Endothelial cell of umbilical vein (primary cell): ENCODE measurements around the gene PDE11A. TPM values are rescaled to one million over a fixed set of nuclear protein-coding genes. Genes with fewer than 3 reads are reported as not detected.

ENCODE experiments used
- BruUV-seq: library from RNA; stranded (reverse); fragments of 400-500 nt; replicated peaks from 2 replicates; lab custom pipeline; 2021; lab: Mats Ljungman, UMichigan
- CTCF ChIA-PET: fragments of 300-600, 350-600 bp; sonication (Branson Sonifier 250); formaldehyde crosslinking; loops from one replicate; lab custom pipeline; 2021; ENCODE audit warnings: antibody characterized with exemption, inconsistent platforms; lab: Charles Lee
- POLR2A ChIA-PET: fragments of 300-600, 350-600 bp; sonication (Branson Sonifier 250); formaldehyde crosslinking; loops from one replicate; lab custom pipeline; 2021; ENCODE audit warnings: antibody characterized with exemption, inconsistent platforms; lab: Charles Lee
- DNase-seq: peaks from one replicate; pipeline ENCODE4 v3.0.0-alpha.2; 2011; ENCODE audit warnings: low read depth, low spot score
- FAIRE-seq: peaks from 2 replicates; lab custom pipeline; 2011; peaks lifted over from hg19 to GRCh38; lab: Jason Lieb, UNC
- H2AFZ ChIP-seq: 2 replicates; pipeline ENCODE4 v1.6.0; 2012; ENCODE audit warnings: low read depth, low read length, control low read depth, inconsistent platforms
- H3K27ac ChIP-seq: 2 replicates; pipeline ENCODE4 v1.5.1; 2011; ENCODE audit warnings: low read depth, mild to moderate bottlenecking, control low read depth, low read length, moderate library complexity; ENCODE audit not compliant: insufficient read depth
- H3K27me3 ChIP-seq, 2 experiments: 2 replicates each; pipeline versions ENCODE4 v1.6.0 to v1.6.1; 2011; ENCODE audit warnings: low read length in 2 of 2, mixed read lengths in 1 of 2; ENCODE audit not compliant: control insufficient read depth in 2 of 2, insufficient read depth in 2 of 2
- H3K36me3 ChIP-seq, 2 experiments: 2 replicates in 1 of 2; 3 replicates in 1 of 2; pipeline ENCODE4 v1.5.1; 2011; ENCODE audit warnings: low read length in 2 of 2, mild to moderate bottlenecking in 1 of 2, moderate library complexity in 1 of 2; ENCODE audit not compliant: control insufficient read depth in 2 of 2, insufficient read depth in 2 of 2; ENCODE audit errors: extremely low read depth in 1 of 2
- H3K4me1 ChIP-seq: 3 replicates; pipeline ENCODE4 v1.5.1; 2011; ENCODE audit warnings: mild to moderate bottlenecking, low read length; ENCODE audit not compliant: control insufficient read depth, insufficient read depth; ENCODE audit errors: extremely low read depth
- H3K4me2 ChIP-seq: 2 replicates; pipeline ENCODE4 v1.6.1; 2011; ENCODE audit warnings: low read length, control low read depth, mixed read lengths; ENCODE audit not compliant: insufficient read depth
- H3K4me3 ChIP-seq, 3 experiments: fragments of 200-600 bp in 1 of 3; sonication (generic), shearing (Covaris generic) in 1 of 3; replicated peaks in 1 of 3; 2 replicates each; pipeline ENCODE4 v1.5.1; 2011 to 2016; ENCODE audit warnings: control low read depth in 3 of 3, low read length in 3 of 3, mild to moderate bottlenecking in 2 of 3, inconsistent platforms in 1 of 3, low read depth in 1 of 3, moderate library complexity in 1 of 3; ENCODE audit not compliant: insufficient read depth in 1 of 3
- H3K79me2 ChIP-seq: 2 replicates; pipeline ENCODE4 v1.6.0; 2012; ENCODE audit warnings: low read length, inconsistent platforms; ENCODE audit not compliant: control insufficient read depth, insufficient read depth
- H3K9ac ChIP-seq: replicated peaks from 2 replicates; pipeline ENCODE3; 2011; ENCODE audit warnings: low read length, control low read depth; ENCODE audit not compliant: insufficient read depth; ENCODE audit errors: extremely low read depth
- H3K9me1 ChIP-seq: replicated peaks from 3 replicates; pipeline ENCODE4 v1.6.0; 2011; ENCODE audit warnings: mild to moderate bottlenecking, low read length; ENCODE audit not compliant: control insufficient read depth, insufficient read depth; ENCODE audit errors: extremely low read depth
- H3K9me3 ChIP-seq: replicated peaks from 2 replicates; pipeline ENCODE4 v1.5.1; 2012; ENCODE audit warnings: low read length, inconsistent platforms; ENCODE audit not compliant: control insufficient read depth, insufficient read depth
- H4K20me1 ChIP-seq: replicated peaks from 2 replicates; pipeline ENCODE3; 2011; ENCODE audit warnings: mild to moderate bottlenecking, low read length; ENCODE audit not compliant: control insufficient read depth, insufficient read depth; ENCODE audit errors: extremely low read depth
- CTCF ChIP-seq, 2 donors: IDR thresholded peaks; 1 replicate in 1 of 2; 2 replicates in 1 of 2; pipeline ENCODE4 v1.5.1; 2011; ENCODE audit warnings: low read length in 2 of 2, mild to moderate bottlenecking in 2 of 2, moderate library complexity in 2 of 2, control low read depth in 1 of 2, inconsistent platforms in 1 of 2, low read depth in 1 of 2; ENCODE audit not compliant: insufficient read depth in 1 of 2; ENCODE audit errors: extremely low read depth in 1 of 2
- EZH2 ChIP-seq: IDR thresholded peaks from 2 replicates; pipeline ENCODE4 v1.6.1; 2012; ENCODE audit warnings: borderline replicate concordance, low read depth, mild to moderate bottlenecking, moderate library complexity, low read length, inconsistent platforms; ENCODE audit not compliant: severe bottlenecking
- FOS ChIP-seq: IDR thresholded peaks from 2 replicates; pipeline ENCODE4 v1.6.1; 2011; ENCODE audit warnings: mild to moderate bottlenecking, low read length, moderate library complexity, borderline replicate concordance; ENCODE audit not compliant: insufficient read depth
- GATA2 ChIP-seq: IDR thresholded peaks from 2 replicates; pipeline ENCODE4 v1.7.0; 2011; ENCODE audit warnings: low read depth, mild to moderate bottlenecking, moderate library complexity, mixed read lengths, low read length; ENCODE audit not compliant: insufficient read length, insufficient read depth
- JUN ChIP-seq: IDR thresholded peaks from 2 replicates; pipeline ENCODE4 v1.6.1; 2011; ENCODE audit warnings: borderline replicate concordance, low read depth; ENCODE audit not compliant: insufficient read length, insufficient read depth
- MAX ChIP-seq: IDR thresholded peaks from 2 replicates; pipeline ENCODE4 v1.6.1; 2011; ENCODE audit not compliant: insufficient read depth, insufficient read length
- MYC ChIP-seq: IDR thresholded peaks from one replicate; pipeline ENCODE4 v1.6.1; 2011; ENCODE audit warnings: mild to moderate bottlenecking, low read depth, low read length
- POLR2A ChIP-seq: IDR thresholded peaks from 2 replicates; pipeline ENCODE4 v1.6.1; 2012; ENCODE audit warnings: low read depth, mild to moderate bottlenecking, control low read depth, low read length
- POLR2AphosphoS5 ChIP-seq: IDR thresholded peaks from 2 replicates; pipeline ENCODE4 v1.6.1; 2012; ENCODE audit warnings: low read depth, mild to moderate bottlenecking, control low read depth, low read length, moderate library complexity; ENCODE audit not compliant: insufficient read depth
- dilution Hi-C: fragments of 300-500 bp; cut with MboI; formaldehyde crosslinking; loops from one replicate; pipeline ENCODE4 v1.15.0; 2019; ENCODE audit warnings: low sequenced_read_pairs; ENCODE audit not compliant: extremely low pct_ligation_motif_present
- intact Hi-C: fragments of 100-400 bp; cut with micrococcal nuclease; formaldehyde crosslinking; loops from one replicate; pipeline ENCODE4 v1.10.0; 2022
- polyA plus RNA-seq, 4 experiments: library from polyadenylated mRNA; depleted of rRNA in 3 of 4; stranded (reverse) in 3 of 4; unstranded in 1 of 4; fragments of >200 nt; gene quantifications; 2 replicates each; pipeline versions ENCODE4 v1.2.1 to v1.2.3, GENCODE V29; 2011 to 2012; ENCODE audit warnings: missing spikeins in 1 of 4
- total RNA-seq: library from RNA; stranded (reverse); gene quantifications from 2 replicates; pipeline ENCODE4 v1.2.3, GENCODE V29; 2021

PDE11A gene
- total and polyA plus RNA-seq, 2 donors (not counting 3 experiments of a cell fraction or from before 2014, with no cell fraction given) = 0.07 to 0.51 TPM

- Histone ChIP-seq H3K4me3 (no peak overlapping the region), H4K20me1 (no peaks in the 10 kb centered on the region), H2AFZ (no peak overlapping the region), H3K9me1 (no peaks in the 10 kb centered on the region), H3K9ac (no peak overlapping the region), H3K36me3 (no peaks in the 10 kb centered on the region), H3K79me2 (no peaks in the 10 kb centered on the region), H3K4me2 (no peak overlapping the region), H3K27me3 (no peaks in the 10 kb centered on the region), H3K27ac (no peak overlapping the region), H3K9me3 (no peaks in the 10 kb centered on the region), H3K4me1 (no peaks in the 10 kb centered on the region)
- FAIRE-seq (no peak), DNase-seq (no peak)
- TF ChIP-seq POLR2AphosphoS5 (no peak), EZH2 (no peak), MAX (no peak), JUN (no peak), GATA2 (no peak), CTCF (IDR thresholded peaks at IDR 0.05; ENCODE audit: extremely low read depth in 1 of 2, insufficient read depth in 1 of 2, low read depth in 1 of 2, low read length in 2 of 2) (no peak), POLR2A (no peak), MYC (no peak), FOS (no peak)
- ChIA-PET CTCF (no interaction called here), POLR2A (no interaction called here)
- BruUV-seq = no TSS peak
- dilution Hi-C loops = no loop called here
- intact Hi-C loops = no loop called here
Observed at GRCh38 chr2:177916342-177916741, 156.2 kb downstream of the PDE11A start.
